Activated CD4-positive, alpha-beta T cell treated with anti-CD3 and anti-CD28 coated beads for 1 hour (primary cell): ENCODE measurements around the gene THY1.
"Not testable (repeated sequence)": the region's sequence is repeated elsewhere in the genome, so short reads cannot be mapped to it uniquely, and the experiment has no call there.

Experiments
- DNase-seq: peaks from one replicate; pipeline ENCODE4 v3.0.0-alpha.2; 2020

THY1 gene

GRCh38 chr11:119422809-119423508, at the start of gene THY1:
Gene THY1, minus strand, starts transcription at chr11:119423172. Its CDS starts 2,267 bp downstream, at chr11:119420905.
- no peak for DNase-seq

GRCh38 chr11:119472186-119472855, 49.3 kb upstream of the THY1 start:
- no peak for DNase-seq

GRCh38 chr11:119471329-119471728, 48.4 kb upstream of the THY1 start:
- no peak for DNase-seq

- DNase-seq = no peak
These were observed 47.6 kb upstream of the THY1 start for GRCh38 chr11:119470317-119471291.

GRCh38 chr11:119469506-119469905, 46.5 kb upstream of the THY1 start:
- no peak for DNase-seq

GRCh38 chr11:119468511-119468910, 45.5 kb upstream of the THY1 start:
- DNase-seq = no peak

- DNase-seq = no peak
These were observed 38.4 kb upstream of the THY1 start for GRCh38 chr11:119461229-119461963.

GRCh38 chr11:119460582-119460981, 37.6 kb upstream of the THY1 start:
- no peak for DNase-seq

GRCh38 chr11:119460097-119460496, 37.1 kb upstream of the THY1 start:
- no peak for DNase-seq

GRCh38 chr11:119459293-119459976, 36.5 kb upstream of the THY1 start:
- no peak for DNase-seq

- DNase-seq = not testable (repeated sequence)
These were observed 32.7 kb upstream of the THY1 start for GRCh38 chr11:119455708-119456107.

- DNase-seq = not testable (repeated sequence)
These were observed 32.3 kb upstream of the THY1 start for GRCh38 chr11:119455241-119455640.

GRCh38 chr11:119453881-119454280, 30.9 kb upstream of the THY1 start:
- no peak for DNase-seq

GRCh38 chr11:119450590-119451326, 27.8 kb upstream of the THY1 start:
- DNase-seq = no peak

- no peak for DNase-seq
These were observed 26.5 kb upstream of the THY1 start for GRCh38 chr11:119449498-119449897.

- no peak for DNase-seq
These were observed 25.4 kb upstream of the THY1 start for GRCh38 chr11:119448380-119448779.

GRCh38 chr11:119447664-119448242, 24.8 kb upstream of the THY1 start:
- DNase-seq = no peak

GRCh38 chr11:119446871-119447663, 24.1 kb upstream of the THY1 start:
- no peak for DNase-seq

GRCh38 chr11:119446434-119446833, 23.5 kb upstream of the THY1 start:
- DNase-seq = no peak

GRCh38 chr11:119445850-119446249, 22.9 kb upstream of the THY1 start:
- DNase-seq = no peak
